Chondrocyte (in vitro differentiated cells): ENCODE measurements around the gene CRAT. TPM values are rescaled to one million over a fixed set of nuclear protein-coding genes. Genes with fewer than 3 reads are reported as not detected.
A peak's percentile ranks its signal among the peaks of the same experiment; 100 is the strongest.

Experiments
- DNase-seq: peaks from one replicate; pipeline ENCODE4 v3.0.0; 2021; ENCODE audit warnings: mixed read lengths, low spot score
- H3K27ac Mint-ChIP-seq: one replicate; pipeline ENCODE4 v1.8.0; 2021; ENCODE audit warnings: mild to moderate bottlenecking, moderate library complexity, mixed read lengths; ENCODE audit not compliant: unreplicated experiment
- H3K27me3 Mint-ChIP-seq: 2 replicates; pipeline ENCODE4 v1.8.0; 2021; ENCODE audit warnings: low read depth, mixed read lengths
- H3K36me3 Mint-ChIP-seq: 2 replicates; pipeline ENCODE4 v1.8.0; 2021; ENCODE audit warnings: low read depth, mixed read lengths
- H3K4me1 Mint-ChIP-seq: 2 replicates; pipeline ENCODE4 v1.8.0; 2021; ENCODE audit warnings: low read depth, mild to moderate bottlenecking, mixed read lengths
- H3K4me3 Mint-ChIP-seq: one replicate; pipeline ENCODE4 v1.8.0; 2021; ENCODE audit warnings: mild to moderate bottlenecking, moderate library complexity, mixed read lengths; ENCODE audit not compliant: unreplicated experiment
- H3K9me3 Mint-ChIP-seq: 2 replicates; pipeline ENCODE4 v1.8.0; 2021; ENCODE audit warnings: low read depth, mixed read lengths
- CTCF ChIP-seq: fragments of 200-600 bp; sonication (generic); IDR thresholded peaks from 2 replicates; pipeline ENCODE4 v1.5.0; 2021; ENCODE audit warnings: antibody characterized with exemption, mild to moderate bottlenecking, moderate library complexity
- total RNA-seq: library from RNA; stranded (reverse); gene quantifications from 3 replicates; pipeline ENCODE4 v1.2.1, GENCODE V29; 2021

Gene CRAT
- total RNA-seq, 1 donor from 2014 or later = 49.0 TPM

GRCh38 chr9:129079829-129080228, 30.8 kb downstream of the CRAT start:
- no peak for TF ChIP-seq CTCF
- no peak overlapping the region for H3K27ac Mint-ChIP-seq
- no peaks in the 10 kb centered on the region for H3K36me3 Mint-ChIP-seq
- no peak for DNase-seq
- no peaks in the 10 kb centered on the region for H3K9me3 Mint-ChIP-seq
- peak overlapping the region; percentile 78 for H3K4me3 Mint-ChIP-seq
- H3K27me3 Mint-ChIP-seq = no peaks in the 10 kb centered on the region
- peaks cover 21% of the 10 kb centered on the region for H3K4me1 Mint-ChIP-seq

- Mint-ChIP-seq H3K27me3 (no peaks in the 10 kb centered on the region), H3K4me3 (peak overlapping the region; percentile 19), H3K9me3 (no peaks in the 10 kb centered on the region), H3K36me3 (no peaks in the 10 kb centered on the region), H3K27ac (no peak overlapping the region), H3K4me1 (peaks cover 21% of the 10 kb centered on the region)
- no peak for TF ChIP-seq CTCF
- peak; percentile 52 for DNase-seq
Observed at GRCh38 chr9:129078691-129079503, 31.7 kb downstream of the CRAT start.

- Mint-ChIP-seq H3K36me3 (no peaks in the 10 kb centered on the region), H3K27me3 (no peaks in the 10 kb centered on the region), H3K27ac (no peak overlapping the region), H3K4me1 (peaks cover 21% of the 10 kb centered on the region), H3K4me3 (no peak overlapping the region), H3K9me3 (no peaks in the 10 kb centered on the region)
- no peak for DNase-seq
- no peak for TF ChIP-seq CTCF
Observed at GRCh38 chr9:129077236-129077635, 33.4 kb downstream of the CRAT start.

- no peak for TF ChIP-seq CTCF
- no peak overlapping the region for H3K27ac Mint-ChIP-seq
- no peaks in the 10 kb centered on the region for H3K36me3 Mint-ChIP-seq
- H3K9me3 Mint-ChIP-seq = no peaks in the 10 kb centered on the region
- no peak for DNase-seq
- no peak overlapping the region for H3K4me3 Mint-ChIP-seq
- H3K4me1 Mint-ChIP-seq = peaks cover 15% of the 10 kb centered on the region
- no peaks in the 10 kb centered on the region for H3K27me3 Mint-ChIP-seq
Observed at GRCh38 chr9:129076640-129077037, 34.0 kb downstream of the CRAT start.

GRCh38 chr9:129075996-129076639, 34.5 kb downstream of the CRAT start:
- TF ChIP-seq CTCF = no peak
- Mint-ChIP-seq H3K4me3 (no peak overlapping the region), H3K27ac (no peak overlapping the region), H3K36me3 (no peaks in the 10 kb centered on the region), H3K27me3 (no peaks in the 10 kb centered on the region), H3K4me1 (peaks cover 13% of the 10 kb centered on the region), H3K9me3 (no peaks in the 10 kb centered on the region)
- no peak for DNase-seq
